ENCODE measurements around the gene ANP32E.
"Not testable (repeated sequence)": the region's sequence is repeated elsewhere in the genome, so short reads cannot be mapped to it uniquely, and the experiment has no call there.

The ANP32E gene

GRCh38 chr1:150212070-150212469, 23.8 kb downstream of the ANP32E start:
- no peak for DNase-seq (ENCODE audit: low spot score)

GRCh38 chr1:150210706-150211105, 25.2 kb downstream of the ANP32E start:
- no peak for DNase-seq (ENCODE audit: low spot score)

- DNase-seq (ENCODE audit: low spot score), result no peak
Measured at GRCh38 chr1:150210091-150210490, 25.8 kb downstream of the ANP32E start.

- DNase-seq (ENCODE audit: low spot score), result not testable (repeated sequence)
Measured at GRCh38 chr1:150208460-150208859, 27.5 kb downstream of the ANP32E start.

- DNase-seq (ENCODE audit: low spot score), result no peak
Measured at GRCh38 chr1:150207281-150207971, 28.5 kb downstream of the ANP32E start.

- no peak for DNase-seq (ENCODE audit: low spot score)
Measured at GRCh38 chr1:150196417-150196816, 39.5 kb downstream of the ANP32E start.

- no peak for DNase-seq (ENCODE audit: low spot score)
Measured at GRCh38 chr1:150194381-150195031, 41.4 kb downstream of the ANP32E start.

GRCh38 chr1:150192012-150192411, 43.9 kb downstream of the ANP32E start:
- peak; percentile 33 for DNase-seq (ENCODE audit: low spot score)

GRCh38 chr1:150187560-150187931, 48.4 kb downstream of the ANP32E start:
- no peak for DNase-seq (ENCODE audit: low spot score)

- DNase-seq (ENCODE audit: low spot score), result no peak
Measured at GRCh38 chr1:150186789-150187559, 48.9 kb downstream of the ANP32E start.

GRCh38 chr1:150186438-150186788, 49.5 kb downstream of the ANP32E start:
- DNase-seq (ENCODE audit: low spot score), result not testable (repeated sequence)

- DNase-seq (ENCODE audit: low spot score), result no peak
Measured at GRCh38 chr1:150185481-150185880, 50.4 kb downstream of the ANP32E start.

- no peak for DNase-seq (ENCODE audit: low spot score)
Measured at GRCh38 chr1:150183061-150183460, 52.9 kb downstream of the ANP32E start.

- no peak for DNase-seq (ENCODE audit: low spot score)
Measured at GRCh38 chr1:150182247-150182646, 53.7 kb downstream of the ANP32E start.

GRCh38 chr1:150180474-150180873, 55.4 kb downstream of the ANP32E start:
- no peak for DNase-seq (ENCODE audit: low spot score)

GRCh38 chr1:150179867-150180266, 56.0 kb downstream of the ANP32E start:
- no peak for DNase-seq (ENCODE audit: low spot score)

- no peak for DNase-seq (ENCODE audit: low spot score)
Measured at GRCh38 chr1:150178548-150178947, 57.4 kb downstream of the ANP32E start.

- no peak for DNase-seq (ENCODE audit: low spot score)
Measured at GRCh38 chr1:150176593-150176992, 59.3 kb downstream of the ANP32E start.

GRCh38 chr1:150173141-150173585, 62.7 kb downstream of the ANP32E start:
- peak; percentile 14 for DNase-seq (ENCODE audit: low spot score)

GRCh38 chr1:150171801-150172200, 64.1 kb downstream of the ANP32E start:
- no peak for DNase-seq (ENCODE audit: low spot score)

- peak; percentile 67 for DNase-seq (ENCODE audit: low spot score)
Measured at GRCh38 chr1:150168960-150169601, 66.8 kb downstream of the ANP32E start.
